Activated CD8-positive, alpha-beta T cell treated with anti-CD3 and anti-CD28 coated beads for 36 hours (primary cell): ENCODE measurements around the gene CSF2RB. TPM values are rescaled to one million over a fixed set of nuclear protein-coding genes. Genes with fewer than 3 reads are reported as not detected.

Experiments used
- ATAC-seq: fragments of 200-7000 bp; cut with Tn5 transposase; one replicate; pipeline ENCODE4 v1.10.0; 2021; ENCODE audit warnings: mild to moderate bottlenecking, moderate library complexity
- CTCF ChIA-PET: fragments of 350-600 bp; sonication (Branson Sonifier 250); formaldehyde crosslinking; loops from one replicate; lab custom pipeline; 2021; ENCODE audit warnings: antibody characterized with exemption; lab: Charles Lee
- POLR2A ChIA-PET: fragments of 350-600 bp; sonication (Branson Sonifier 250); formaldehyde crosslinking; loops from one replicate; lab custom pipeline; 2021; ENCODE audit warnings: antibody characterized with exemption; lab: Charles Lee
- DNase-seq: peaks from one replicate; pipeline ENCODE4 v3.0.0-alpha.2; 2020
- H3K27ac Mint-ChIP-seq: one replicate; pipeline ENCODE4 v1.8.0; 2021; ENCODE audit warnings: mild to moderate bottlenecking, mixed read lengths
- H3K27me3 Mint-ChIP-seq: one replicate; pipeline ENCODE4 v1.8.0; 2021; ENCODE audit warnings: mixed read lengths
- H3K36me3 Mint-ChIP-seq: one replicate; pipeline ENCODE4 v1.8.0; 2021; ENCODE audit warnings: low read depth, mixed read lengths
- H3K4me1 Mint-ChIP-seq: one replicate; pipeline ENCODE4 v1.8.0; 2021; ENCODE audit warnings: low read depth, mixed read lengths
- H3K4me3 Mint-ChIP-seq: one replicate; pipeline ENCODE4 v1.8.0; 2021; ENCODE audit warnings: mild to moderate bottlenecking, moderate library complexity, mixed read lengths
- H3K9me3 Mint-ChIP-seq: one replicate; pipeline ENCODE4 v1.8.0; 2021; ENCODE audit warnings: mixed read lengths
- CTCF ChIP-seq: fragments of 200-600 bp; IDR thresholded peaks from one replicate; pipeline ENCODE4 v1.8.0; 2022; ENCODE audit warnings: antibody characterized with exemption, mild to moderate bottlenecking
- intact Hi-C: fragments of 100-400 bp; cut with micrococcal nuclease; formaldehyde crosslinking; loops from one replicate; pipeline ENCODE4 v1.10.0; 2022
- total RNA-seq, 2 experiments: library from RNA; stranded (reverse); gene quantifications; one replicate each; pipeline ENCODE4 v1.2.3, GENCODE V29; 2021

CSF2RB gene
- total RNA-seq, 2 experiments from 2014 or later: 0.16 to 0.29 TPM

GRCh38 chr22:36872866-36873498 is 40.4 kb upstream of the CSF2RB start:
- intact Hi-C loops: no loop called here
- Mint-ChIP-seq H3K27ac (no peak overlapping the region), H3K9me3 (no peaks in the 10 kb centered on the region), H3K27me3 (no peaks in the 10 kb centered on the region), H3K4me1 (peaks cover 16% of the 10 kb centered on the region), H3K4me3 (no peak overlapping the region), H3K36me3 (no peaks in the 10 kb centered on the region)
- ATAC-seq: no peak
- ChIA-PET CTCF (interaction anchor here (1.3 to 1.8 kb wide), 4 partner anchors 11 to 387 kb away, joined by 3 to 10 read pairs (median 5); no protein-coding TSS in a partner anchor), POLR2A (no interaction called here)
- TF ChIP-seq CTCF: no peak
- no peak for DNase-seq

GRCh38 chr22:36873614-36874308 is 39.7 kb upstream of the CSF2RB start:
- ATAC-seq: peak; percentile 83
- CTCF ChIA-PET: interaction anchor here (1.3 to 1.8 kb wide), 4 partner anchors 11 to 386 kb away, joined by 3 to 10 read pairs (median 5); no protein-coding TSS in a partner anchor
- no peak for TF ChIP-seq CTCF
- peaks cover 16% of the 10 kb centered on the region for H3K4me1 Mint-ChIP-seq
- POLR2A ChIA-PET: no interaction called here
- peak overlapping the region; percentile 79 for H3K27ac Mint-ChIP-seq
- H3K9me3 Mint-ChIP-seq: no peaks in the 10 kb centered on the region
- no peaks in the 10 kb centered on the region for H3K36me3 Mint-ChIP-seq
- DNase-seq: peak; percentile 63
- H3K27me3 Mint-ChIP-seq: no peaks in the 10 kb centered on the region
- intact Hi-C loops: no loop called here
- no peak overlapping the region for H3K4me3 Mint-ChIP-seq

- H3K4me3 Mint-ChIP-seq: no peak overlapping the region
- CTCF ChIA-PET: interaction anchor here (1.3 to 1.8 kb wide), 4 partner anchors 10 to 386 kb away, joined by 3 to 10 read pairs (median 5); no protein-coding TSS in a partner anchor
These were observed 39.1 kb upstream of the CSF2RB start for GRCh38 chr22:36874309-36874696.

GRCh38 chr22:36874736-36875135 is 38.7 kb upstream of the CSF2RB start:
- H3K36me3 Mint-ChIP-seq: no peaks in the 10 kb centered on the region
- peaks cover 16% of the 10 kb centered on the region for H3K4me1 Mint-ChIP-seq
- ChIA-PET CTCF (interaction anchor here (1.5 to 1.8 kb wide), 2 partner anchors 19 to 103 kb away, joined by 3 to 6 read pairs; no protein-coding TSS in a partner anchor), POLR2A (interaction anchor here (0.7 kb wide), 1 partner anchor 8 kb away, joined by 3 read pairs; no protein-coding TSS in a partner anchor)
- H3K27ac Mint-ChIP-seq: peak overlapping the region; percentile 79
- ATAC-seq: no peak
- TF ChIP-seq CTCF: no peak
- H3K4me3 Mint-ChIP-seq: no peak overlapping the region
- DNase-seq: no peak
- no peaks in the 10 kb centered on the region for H3K27me3 Mint-ChIP-seq
- intact Hi-C loops: no loop called here
- H3K9me3 Mint-ChIP-seq: no peaks in the 10 kb centered on the region

More at GRCh38 chr22:36874309-36874696, 39.1 kb upstream of the CSF2RB start:
- DNase-seq (no peak), ATAC-seq (no peak)
- POLR2A ChIA-PET: no interaction called here
- no peaks in the 10 kb centered on the region for H3K36me3 Mint-ChIP-seq
- H3K4me1 Mint-ChIP-seq: peaks cover 16% of the 10 kb centered on the region
- H3K9me3 Mint-ChIP-seq: no peaks in the 10 kb centered on the region
- H3K27me3 Mint-ChIP-seq: no peaks in the 10 kb centered on the region
- no peak for TF ChIP-seq CTCF
- intact Hi-C loops: no loop called here
- peak overlapping the region; percentile 79 for H3K27ac Mint-ChIP-seq

GRCh38 chr22:36875741-36876140 is 37.7 kb upstream of the CSF2RB start:
- no peaks in the 10 kb centered on the region for H3K27me3 Mint-ChIP-seq
- peaks cover 5% of the 10 kb centered on the region for H3K9me3 Mint-ChIP-seq
- CTCF ChIA-PET: interaction anchor here (1.5 kb wide), 1 partner anchor 20 kb away, joined by 3 read pairs; no protein-coding TSS in a partner anchor
- peaks cover 16% of the 10 kb centered on the region for H3K4me1 Mint-ChIP-seq
- no peak for TF ChIP-seq CTCF
- no peak overlapping the region for H3K4me3 Mint-ChIP-seq
- DNase-seq (no peak), ATAC-seq (no peak)
- no peak overlapping the region for H3K27ac Mint-ChIP-seq
- intact Hi-C loops: no loop called here
- POLR2A ChIA-PET: no interaction called here
- H3K36me3 Mint-ChIP-seq: no peaks in the 10 kb centered on the region
